HG02642 (cell line): ENCODE results near the gene FN1.

Experiments used
- ATAC-seq: cut with Tn5 transposase; IDR thresholded peaks from one replicate; pipeline ENCODE4 v1.9.1; 2021; ENCODE audit warnings: mild to moderate bottlenecking; ENCODE audit not compliant: unreplicated experiment, poor library complexity

The FN1 gene

DNA sequence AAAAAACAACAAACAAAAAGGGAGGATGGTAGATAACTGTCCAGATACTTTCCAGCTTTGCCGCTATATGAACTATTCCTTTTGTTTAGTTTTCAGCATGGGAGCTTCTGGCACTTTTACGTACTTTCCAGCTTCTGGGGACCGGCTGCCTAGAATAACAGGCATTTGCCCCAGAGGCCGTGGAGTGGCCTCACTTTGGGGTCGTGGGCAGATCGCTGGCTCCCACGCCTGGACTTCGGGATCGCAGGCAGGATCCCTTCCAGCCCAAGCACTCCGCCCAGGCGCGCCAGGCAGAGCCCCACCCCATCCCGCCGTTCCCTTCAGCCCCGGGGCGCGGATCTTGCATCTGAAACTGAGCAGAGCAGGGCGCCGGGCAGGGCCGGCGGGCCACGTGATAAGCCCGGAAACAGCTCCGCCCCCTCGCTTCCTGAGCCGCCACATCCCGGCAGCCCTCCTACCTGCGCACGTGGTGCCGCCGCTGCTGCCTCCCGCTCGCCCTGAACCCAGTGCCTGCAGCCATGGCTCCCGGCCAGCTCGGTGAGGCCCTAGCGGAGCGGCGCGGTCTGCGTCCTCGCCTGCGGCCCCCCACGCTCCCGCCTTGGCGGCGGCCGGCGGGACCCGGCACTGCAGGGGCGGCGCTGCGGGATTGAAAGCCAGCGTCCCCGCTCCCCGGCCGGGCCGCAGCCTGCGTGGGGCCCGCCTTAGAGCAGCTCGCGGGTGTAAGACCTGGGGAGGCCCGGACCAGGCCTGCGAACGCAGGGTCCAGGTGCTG lies 124.1 kb downstream of the FN1 start, which contains the start of gene ATIC:
Gene ATIC (plus strand): TSS at position 435 of the 772 bp plus-strand sequence. CDS start 84 bp downstream, at position 519.
- peak; percentile 99 for ATAC-seq

DNA sequence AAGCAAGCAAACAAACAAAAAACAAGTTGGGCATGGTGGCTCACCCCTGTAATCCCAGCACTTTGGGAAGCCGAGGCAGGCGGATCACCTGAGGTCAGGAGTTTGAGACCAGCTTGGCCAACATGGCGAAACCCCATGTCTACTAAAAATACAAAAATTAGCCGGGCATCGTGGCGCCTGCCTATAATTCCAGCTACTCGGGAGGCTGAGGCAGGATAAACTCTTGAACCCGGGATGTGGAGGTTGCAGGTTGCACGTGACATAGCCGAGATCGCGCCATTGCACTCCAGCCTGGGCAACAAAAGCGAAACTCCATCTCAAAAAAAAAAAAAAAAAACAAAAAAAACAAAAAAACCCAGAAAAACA lies 124.6 kb downstream of the FN1 start:
- ATAC-seq: peak; percentile 24
